ENCODE results near the gene ZNF609. TPM values are rescaled to one million over a fixed set of nuclear protein-coding genes. Genes with fewer than 3 reads are reported as not detected.

Gene ZNF609
- total and polyA plus RNA-seq, 4 donors = 4.6 to 18.1 (median 8.0) TPM

- 87% methylated on average over 6 of the region's 6 CpGs for WGBS
- TF ChIP-seq FOXA2 (IDR thresholded peaks at IDR 0.05) (no peak), RXRA (IDR thresholded peaks at IDR 0.05) (no peak), TAF1 (conservative IDR thresholded peaks at IDR 0.05) (no peak), SP1 (IDR thresholded peaks at IDR 0.05) (no peak), YY1 (IDR thresholded peaks at IDR 0.05) (no peak), RAD21 (IDR thresholded peaks at IDR 0.05) (no peak), HNF4G (IDR thresholded peaks at IDR 0.05) (no peak), ZBTB33 (IDR thresholded peaks at IDR 0.05) (no peak), EGR1 (IDR thresholded peaks at IDR 0.05; ENCODE audit: low read depth in 2 of 2) (no peak), NR2F2 (IDR thresholded peaks at IDR 0.05) (no peak), GABPA (IDR thresholded peaks at IDR 0.05 in 1 of 2, conservative IDR thresholded peaks at IDR 0.05 in 1 of 2) (no peak), MAX (IDR thresholded peaks at IDR 0.05) (no peak), JUND (IDR thresholded peaks at IDR 0.05) (no peak), HNF4A (conservative IDR thresholded peaks at IDR 0.05) (no peak), FOXA1 (IDR thresholded peaks at IDR 0.05) (no peak), REST (IDR thresholded peaks at IDR 0.05) (no peak)
- TF ChIP-seq, protein P1, sequence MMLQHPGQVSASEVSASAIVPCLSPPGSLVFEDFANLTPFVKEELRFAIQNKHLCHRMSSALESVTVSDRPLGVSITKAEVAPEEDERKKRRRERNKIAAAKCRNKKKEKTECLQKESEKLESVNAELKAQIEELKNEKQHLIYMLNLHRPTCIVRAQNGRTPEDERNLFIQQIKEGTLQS (IDR thresholded peaks at IDR 0.05) = no peak
- TF ChIP-seq, protein P2, sequence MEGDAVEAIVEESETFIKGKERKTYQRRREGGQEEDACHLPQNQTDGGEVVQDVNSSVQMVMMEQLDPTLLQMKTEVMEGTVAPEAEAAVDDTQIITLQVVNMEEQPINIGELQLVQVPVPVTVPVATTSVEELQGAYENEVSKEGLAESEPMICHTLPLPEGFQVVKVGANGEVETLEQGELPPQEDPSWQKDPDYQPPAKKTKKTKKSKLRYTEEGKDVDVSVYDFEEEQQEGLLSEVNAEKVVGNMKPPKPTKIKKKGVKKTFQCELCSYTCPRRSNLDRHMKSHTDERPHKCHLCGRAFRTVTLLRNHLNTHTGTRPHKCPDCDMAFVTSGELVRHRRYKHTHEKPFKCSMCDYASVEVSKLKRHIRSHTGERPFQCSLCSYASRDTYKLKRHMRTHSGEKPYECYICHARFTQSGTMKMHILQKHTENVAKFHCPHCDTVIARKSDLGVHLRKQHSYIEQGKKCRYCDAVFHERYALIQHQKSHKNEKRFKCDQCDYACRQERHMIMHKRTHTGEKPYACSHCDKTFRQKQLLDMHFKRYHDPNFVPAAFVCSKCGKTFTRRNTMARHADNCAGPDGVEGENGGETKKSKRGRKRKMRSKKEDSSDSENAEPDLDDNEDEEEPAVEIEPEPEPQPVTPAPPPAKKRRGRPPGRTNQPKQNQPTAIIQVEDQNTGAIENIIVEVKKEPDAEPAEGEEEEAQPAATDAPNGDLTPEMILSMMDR (IDR thresholded peaks at IDR 0.05; ENCODE audit: low read depth, low read length, missing input control) = no peak
- no peak overlapping the region for H3K27ac ChIP-seq (ENCODE audit: low read depth in 1 of 2, low read length in 2 of 2)
- DNase-seq (ENCODE audit: low spot score) = no peak
- H3K9ac ChIP-seq (ENCODE audit: low read depth in 1 of 2, low read length in 2 of 2) = no peak overlapping the region
- H3K4me3 ChIP-seq (ENCODE audit: low read depth in 1 of 3, low read length in 3 of 3) = no peak overlapping the region
- H3K27me3 ChIP-seq (ENCODE audit: control insufficient read depth in 4 of 4, insufficient read depth in 4 of 4, low read length in 3 of 4) = no peaks in the 10 kb centered on the region
- peaks cover 0 to 5% (median 1%) of the 10 kb centered on the region in 4 donors for H3K4me1 ChIP-seq (ENCODE audit: control insufficient read depth in 4 of 4, insufficient read depth in 4 of 4, low read length in 3 of 4)
- H3K9me3 ChIP-seq (ENCODE audit: control insufficient read depth in 4 of 4, low read length in 3 of 4) = no peaks in the 10 kb centered on the region
- no peaks in the 10 kb centered on the region for H3K36me3 ChIP-seq (ENCODE audit: control insufficient read depth in 4 of 4, insufficient read depth in 3 of 4, low read depth in 1 of 4, low read length in 3 of 4)
Observed at GRCh38 chr15:64572856-64573255, 112.5 kb downstream of the ZNF609 start.

Data from liver (tissue), 9 donors.